ENCODE data around the gene GPR152. TPM values are rescaled to one million over a fixed set of nuclear protein-coding genes. Genes with fewer than 3 reads are reported as not detected.
"Not testable (repeated sequence)": the region's sequence is repeated elsewhere in the genome, so short reads cannot be mapped to it uniquely, and the experiment has no call there.

The GPR152 gene
- total RNA-seq, 1 experiment from 2014 or later: not detected

GRCh38 chr11:67489203-67489884, 36.8 kb upstream of the GPR152 start:
- no peak for DNase-seq (ENCODE audit: low spot score)

GRCh38 chr11:67486481-67487195, 34.1 kb upstream of the GPR152 start:
- no peak for DNase-seq (ENCODE audit: low spot score)

- DNase-seq (ENCODE audit: low spot score): not testable (repeated sequence)
Measured at GRCh38 chr11:67485873-67486361, 33.4 kb upstream of the GPR152 start.

GRCh38 chr11:67484847-67485311, 32.4 kb upstream of the GPR152 start:
- DNase-seq (ENCODE audit: low spot score): no peak

- DNase-seq (ENCODE audit: low spot score): no peak
Measured at GRCh38 chr11:67483831-67484665, 31.5 kb upstream of the GPR152 start.

GRCh38 chr11:67482827-67483798, 30.6 kb upstream of the GPR152 start, which contains the start of gene AIP:
AIP (plus strand) TSS chr11:67483026; CDS start chr11:67483159, 133 bp downstream.
- peak; percentile 98 for DNase-seq (ENCODE audit: low spot score)

GRCh38 chr11:67482275-67482826, 29.8 kb upstream of the GPR152 start:
- DNase-seq (ENCODE audit: low spot score): no peak

GRCh38 chr11:67477344-67478050, 25.0 kb upstream of the GPR152 start:
- DNase-seq (ENCODE audit: low spot score): not testable (repeated sequence)

GRCh38 chr11:67476692-67477091, 24.2 kb upstream of the GPR152 start:
- DNase-seq (ENCODE audit: low spot score): not testable (repeated sequence)

- no peak for DNase-seq (ENCODE audit: low spot score)
Measured at GRCh38 chr11:67472882-67473281, 20.4 kb upstream of the GPR152 start.

- no peak for DNase-seq (ENCODE audit: low spot score)
Measured at GRCh38 chr11:67470337-67471002, 17.9 kb upstream of the GPR152 start.

GRCh38 chr11:67469508-67469811, 16.9 kb upstream of the GPR152 start:
- no peak for DNase-seq (ENCODE audit: low spot score)

- peak; percentile 85 for DNase-seq (ENCODE audit: low spot score)
Measured at GRCh38 chr11:67468759-67469507, 16.4 kb upstream of the GPR152 start, which contains the start of gene TMEM134. TMEM134 (minus strand) TSS chr11:67469251; CDS start chr11:67469192, 59 bp downstream.

- no peak for DNase-seq (ENCODE audit: low spot score)
Measured at GRCh38 chr11:67468456-67468758, 15.9 kb upstream of the GPR152 start.

GRCh38 chr11:67468056-67468455, 15.5 kb upstream of the GPR152 start:
- no peak for DNase-seq (ENCODE audit: low spot score)

GRCh38 chr11:67466962-67467771, 14.6 kb upstream of the GPR152 start:
- no peak for DNase-seq (ENCODE audit: low spot score)

GRCh38 chr11:67466367-67466766, 13.8 kb upstream of the GPR152 start:
- DNase-seq (ENCODE audit: low spot score): no peak

- not testable (repeated sequence) for DNase-seq (ENCODE audit: low spot score)
Measured at GRCh38 chr11:67465530-67465929, 13.0 kb upstream of the GPR152 start.
